GM21576 (cell line): ENCODE measurements around the gene GPR22.

Source experiments
- ATAC-seq: cut with Tn5 transposase; IDR thresholded peaks from one replicate; pipeline ENCODE4 v1.9.1; 2021; ENCODE audit warnings: mild to moderate bottlenecking, moderate library complexity; ENCODE audit not compliant: unreplicated experiment

GPR22 gene

GRCh38 chr7:107469929-107470328 lies at the start of gene GPR22:
TSS of gene GPR22 (plus strand) at chr7:107470057. CDS start at chr7:107474061, 4,004 bp downstream.
- ATAC-seq = no peak

GRCh38 chr7:107427462-107427861 lies 42.4 kb upstream of the GPR22 start:
- no peak for ATAC-seq

GRCh38 chr7:107428642-107429041 lies 41.2 kb upstream of the GPR22 start:
- ATAC-seq = no peak

GRCh38 chr7:107430057-107430456 lies 39.8 kb upstream of the GPR22 start:
- ATAC-seq = no peak

- no peak for ATAC-seq
These were observed 37.6 kb upstream of the GPR22 start for GRCh38 chr7:107432261-107432660.

- ATAC-seq = no peak
These were observed 34.1 kb upstream of the GPR22 start for GRCh38 chr7:107435749-107436148.

- no peak for ATAC-seq
These were observed 30.8 kb upstream of the GPR22 start for GRCh38 chr7:107439025-107439424.

GRCh38 chr7:107441581-107442422 lies 28.1 kb upstream of the GPR22 start:
- no peak for ATAC-seq

- no peak for ATAC-seq
These were observed 27.2 kb upstream of the GPR22 start for GRCh38 chr7:107442678-107443077.

GRCh38 chr7:107446531-107446930 lies 23.3 kb upstream of the GPR22 start:
- no peak for ATAC-seq

- ATAC-seq = no peak
These were observed 22.9 kb upstream of the GPR22 start for GRCh38 chr7:107446988-107447387.

- no peak for ATAC-seq
These were observed 18.9 kb upstream of the GPR22 start for GRCh38 chr7:107450970-107451369.

GRCh38 chr7:107453388-107453787 lies 16.5 kb upstream of the GPR22 start:
- no peak for ATAC-seq

- no peak for ATAC-seq
These were observed 7.8 kb upstream of the GPR22 start for GRCh38 chr7:107461938-107462533.

- peak; percentile 63 for ATAC-seq
These were observed 6.4 kb upstream of the GPR22 start for GRCh38 chr7:107463139-107464078.

GRCh38 chr7:107464666-107465226 lies 5.1 kb upstream of the GPR22 start:
- no peak for ATAC-seq

GRCh38 chr7:107467972-107468371 lies 1.9 kb upstream of the GPR22 start:
- no peak for ATAC-seq

- no peak for ATAC-seq
These were observed 1.0 kb upstream of the GPR22 start for GRCh38 chr7:107468824-107469223.

- ATAC-seq = no peak
These were observed 1.6 kb downstream of the GPR22 start for GRCh38 chr7:107471292-107472070.

- ATAC-seq = no peak
These were observed 2.3 kb downstream of the GPR22 start for GRCh38 chr7:107472116-107472515.
